Neural cell (in vitro differentiated cells): ENCODE data around the gene CELSR1. TPM values are rescaled to one million over a fixed set of nuclear protein-coding genes. Genes with fewer than 3 reads are reported as not detected.

ENCODE experiments used
- H2AFZ ChIP-seq: fragments of 200-600, 300-800 bp; sonication (generic), shearing (Covaris generic); 2 replicates; pipeline ENCODE4 v1.6.0; 2014; ENCODE audit warnings: low read depth, mild to moderate bottlenecking, antibody characterized with exemption, low read length, moderate library complexity
- H3F3A ChIP-seq: fragments of 200-600 bp; shearing (Covaris generic); 2 replicates; pipeline ENCODE4 v1.6.1; 2016; ENCODE audit warnings: mild to moderate bottlenecking, moderate library complexity, mixed read lengths, antibody characterized with exemption, low read length; ENCODE audit not compliant: insufficient read depth, poor library complexity, severe bottlenecking
- H3K27ac ChIP-seq: fragments of 200-600, 300-800 bp; sonication (generic), shearing (Covaris generic); 2 replicates; pipeline ENCODE4 v1.5.1; 2014; ENCODE audit warnings: mild to moderate bottlenecking, low read length, moderate library complexity
- H3K27me3 ChIP-seq: fragments of 300-800, 200-600 bp; sonication (generic), shearing (Covaris generic); 2 replicates; pipeline ENCODE4 v1.6.0; 2014; ENCODE audit warnings: mild to moderate bottlenecking, low read depth, low read length, moderate library complexity; ENCODE audit not compliant: insufficient read depth
- H3K36me3 ChIP-seq: fragments of 300-800, 200-600 bp; sonication (generic), shearing (Covaris generic); 2 replicates; pipeline ENCODE4 v1.5.1; 2014; ENCODE audit warnings: mild to moderate bottlenecking, antibody characterized with exemption, low read length, moderate library complexity; ENCODE audit not compliant: insufficient read depth
- H3K4me2 ChIP-seq: fragments of 300-800, 200-600 bp; sonication (generic), shearing (Covaris generic); 2 replicates; pipeline ENCODE4 v1.6.0; 2014; ENCODE audit warnings: mild to moderate bottlenecking, low read length
- H3K4me3 ChIP-seq: fragments of 300-800, 200-600 bp; sonication (generic), shearing (Covaris generic); 2 replicates; pipeline ENCODE4 v1.5.1; 2014; ENCODE audit warnings: mild to moderate bottlenecking, low read length, moderate library complexity
- H3K79me2 ChIP-seq: fragments of 200-600 bp; shearing (Covaris generic); replicated peaks from 2 replicates; pipeline ENCODE4 v1.6.0; 2014; ENCODE audit warnings: mild to moderate bottlenecking, low read length, moderate library complexity; ENCODE audit not compliant: insufficient read depth
- H3K9ac ChIP-seq: fragments of 300-800, 200-600 bp; sonication (generic), shearing (Covaris generic); 2 replicates; pipeline ENCODE4 v1.6.1; 2016; ENCODE audit warnings: mild to moderate bottlenecking, low read length, mixed read lengths
- H3K9me2 ChIP-seq: fragments of 200-600 bp; shearing (Covaris generic); 2 replicates; pipeline ENCODE4 v1.6.1; 2016; ENCODE audit warnings: mild to moderate bottlenecking, low read length, mixed read lengths; ENCODE audit not compliant: insufficient read depth
- H3K9me3 ChIP-seq: fragments of 200-600, 300-800 bp; sonication (generic), shearing (Covaris generic); 2 replicates; pipeline ENCODE4 v1.6.1; 2016; ENCODE audit warnings: mild to moderate bottlenecking, mixed run types, low read length, moderate library complexity, mixed read lengths
- H4K20me1 ChIP-seq: fragments of 200-600 bp; shearing (Covaris generic); 2 replicates; pipeline ENCODE4 v1.6.1; 2016; ENCODE audit warnings: mild to moderate bottlenecking, mixed run types; ENCODE audit not compliant: insufficient read depth
- CTCF ChIP-seq: fragments of 450-650 bp; IDR thresholded peaks from 2 replicates; pipeline ENCODE4 v1.5.1; 2014; ENCODE audit warnings: antibody characterized with exemption, mild to moderate bottlenecking, moderate library complexity; ENCODE audit not compliant: poor library complexity, severe bottlenecking
- EP300 ChIP-seq: fragments of 450-650 bp; conservative IDR thresholded peaks from 2 replicates; pipeline ENCODE4 v1.6.1; 2014; ENCODE audit warnings: antibody characterized with exemption, mild to moderate bottlenecking, moderate library complexity; ENCODE audit not compliant: poor library complexity, severe bottlenecking
- EZH2 ChIP-seq: fragments of 200-600, 300-800 bp; shearing (Covaris generic), sonication (generic); IDR thresholded peaks from 2 replicates; pipeline ENCODE4 v1.6.1; 2014; ENCODE audit warnings: antibody characterized with exemption, low read length, borderline replicate concordance, mild to moderate bottlenecking; ENCODE audit not compliant: insufficient read depth, poor library complexity, severe bottlenecking
- MXI1 ChIP-seq: fragments of 450-650 bp; conservative IDR thresholded peaks from 2 replicates; pipeline ENCODE4 v1.6.1; 2014; ENCODE audit warnings: antibody characterized with exemption, mild to moderate bottlenecking; ENCODE audit not compliant: poor library complexity, severe bottlenecking
- POLR2AphosphoS5 ChIP-seq: IDR thresholded peaks from 2 replicates; pipeline ENCODE4 v1.6.1; 2012
- RAD21 ChIP-seq: fragments of 450-650 bp; conservative IDR thresholded peaks from 2 replicates; pipeline ENCODE4 v1.6.1; 2014; ENCODE audit warnings: antibody characterized with exemption, mild to moderate bottlenecking, moderate library complexity
- REST ChIP-seq: IDR thresholded peaks from 2 replicates; pipeline ENCODE4 v1.6.1; 2012; ENCODE audit warnings: borderline replicate concordance
- SMC3 ChIP-seq: fragments of 450-650 bp; conservative IDR thresholded peaks from 2 replicates; pipeline ENCODE4 v1.6.1; 2014; ENCODE audit warnings: antibody characterized with exemption, mild to moderate bottlenecking, moderate library complexity; ENCODE audit not compliant: poor library complexity
- TAF1 ChIP-seq: IDR thresholded peaks from 2 replicates; pipeline ENCODE4 v1.6.1; 2012; ENCODE audit warnings: low read depth
- polyA plus RNA-seq: library from polyadenylated mRNA; depleted of rRNA; stranded (reverse); fragments of >200 nt; gene quantifications from 2 replicates; pipeline ENCODE4 v1.2.3, GENCODE V29; 2014

Gene CELSR1
- polyA plus RNA-seq, 1 donor from 2014 or later: 0.14 TPM

DNA sequence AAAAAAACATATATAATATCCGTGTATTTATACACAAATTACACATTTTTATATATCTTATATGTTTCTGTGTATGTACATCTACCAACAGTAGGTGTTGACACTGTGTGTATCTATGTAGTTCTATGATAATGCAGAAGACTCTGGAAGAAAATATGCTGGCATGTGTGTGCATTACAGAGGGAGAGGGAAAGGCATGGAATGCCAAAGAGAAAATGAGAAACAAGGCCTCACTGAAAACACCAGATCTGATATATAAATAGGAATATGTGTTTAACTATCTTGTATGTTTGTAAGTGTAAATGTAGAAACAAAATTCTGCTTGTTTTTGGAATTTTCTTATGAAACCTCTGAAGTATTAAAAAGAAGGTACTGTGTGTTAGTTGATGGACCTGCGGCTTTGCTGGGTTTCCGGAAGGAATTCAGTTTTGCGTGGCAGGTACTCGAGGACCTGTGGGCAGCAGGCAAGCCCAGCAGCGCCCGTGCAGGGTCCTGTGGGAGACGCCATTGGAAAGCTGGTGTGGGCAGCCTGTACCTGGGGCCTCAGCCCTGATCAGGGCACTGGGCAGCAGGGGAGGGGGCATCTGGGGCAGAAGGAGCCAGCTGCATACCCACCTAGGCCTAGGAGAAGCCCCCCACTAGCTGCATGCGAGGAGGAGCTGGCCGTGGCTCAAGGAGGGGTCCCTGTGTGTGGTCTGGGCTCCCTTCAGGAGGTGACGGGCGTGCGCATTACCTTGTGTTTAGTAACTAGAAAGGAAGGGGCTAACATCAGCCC lies 209.5 kb downstream of the CELSR1 start:
- Histone ChIP-seq H3K27me3 (no peaks in the 10 kb centered on the region), H3K4me3 (no peak overlapping the region), H3F3A (no peaks in the 10 kb centered on the region), H2AFZ (no peak overlapping the region), H3K4me2 (no peak overlapping the region), H4K20me1 (no peaks in the 10 kb centered on the region), H3K9me3 (no peaks in the 10 kb centered on the region), H3K79me2 (no peaks in the 10 kb centered on the region), H3K9me2 (no peaks in the 10 kb centered on the region), H3K9ac (no peak overlapping the region), H3K36me3 (no peaks in the 10 kb centered on the region), H3K27ac (no peak overlapping the region)
- no peak for TF ChIP-seq REST
- TF ChIP-seq TAF1: no peak
- TF ChIP-seq MXI1: no peak
- no peak for TF ChIP-seq EZH2
- no peak for TF ChIP-seq POLR2AphosphoS5
- no peak for TF ChIP-seq SMC3
- TF ChIP-seq CTCF: no peak
- no peak for TF ChIP-seq EP300
- TF ChIP-seq RAD21: no peak

DNA sequence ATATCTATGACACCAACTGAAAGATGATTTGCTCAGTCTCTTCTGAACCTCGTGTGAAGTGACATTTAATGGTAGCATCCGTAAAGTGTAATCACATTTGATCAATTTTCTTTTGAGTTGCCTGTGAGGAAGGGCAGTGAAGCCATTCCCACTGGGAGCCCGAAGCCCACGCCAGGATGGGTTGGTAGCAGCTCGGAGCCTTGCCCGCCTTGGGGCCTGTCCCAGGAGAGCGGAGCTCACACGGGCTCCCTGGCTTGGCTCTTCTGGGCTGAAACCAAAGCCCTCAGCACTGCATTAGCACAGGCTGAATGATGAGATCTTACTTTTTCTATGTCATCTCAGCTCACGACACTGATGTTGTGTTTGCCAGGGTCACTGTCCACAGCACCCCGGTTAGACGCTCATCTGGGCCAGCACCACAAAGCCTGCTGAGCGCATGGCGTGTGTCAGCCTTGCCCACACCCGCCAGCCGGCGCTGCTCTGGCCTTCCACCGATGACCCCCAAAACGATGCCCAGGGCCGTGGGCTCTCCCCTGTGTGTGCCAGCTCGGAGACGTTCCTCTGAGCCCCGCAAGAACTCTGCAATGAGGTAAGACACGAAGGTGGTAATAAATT lies 211.2 kb downstream of the CELSR1 start:
- H3K4me3 ChIP-seq: no peak overlapping the region
- no peaks in the 10 kb centered on the region for H3F3A ChIP-seq
- H3K9me3 ChIP-seq: no peaks in the 10 kb centered on the region
- H3K27me3 ChIP-seq: no peaks in the 10 kb centered on the region
- H3K27ac ChIP-seq: no peak overlapping the region
- no peaks in the 10 kb centered on the region for H4K20me1 ChIP-seq
- H3K36me3 ChIP-seq: no peaks in the 10 kb centered on the region
- no peak overlapping the region for H3K9ac ChIP-seq
- no peak overlapping the region for H2AFZ ChIP-seq
- no peaks in the 10 kb centered on the region for H3K9me2 ChIP-seq
- TF ChIP-seq CTCF (no peak), REST (no peak), TAF1 (no peak), EP300 (no peak), MXI1 (no peak), POLR2AphosphoS5 (no peak), RAD21 (no peak), EZH2 (no peak)
- no peak overlapping the region for H3K4me2 ChIP-seq
- no peaks in the 10 kb centered on the region for H3K79me2 ChIP-seq
